Prostate gland (tissue), 2 donors: ENCODE data around the gene SDR39U1.

Experiments
- CTCF ChIP-seq, 4 experiments: fragments of 200-600 bp in 2 of 4; fragments of 450-650 bp in 2 of 4; sonication (generic) in 2 of 4; IDR thresholded peaks; 1 replicate in 3 of 4; 2 replicates in 1 of 4; pipeline ENCODE4 v1.5.1; 2016 to 2019; ENCODE audit warnings: antibody characterized with exemption in 4 of 4, mild to moderate bottlenecking in 2 of 4, moderate library complexity in 2 of 4
- POLR2A ChIP-seq: fragments of 450-650 bp; IDR thresholded peaks from one replicate; pipeline ENCODE4 v1.6.1; 2016; ENCODE audit warnings: antibody characterized with exemption, mild to moderate bottlenecking

- TF ChIP-seq CTCF (IDR thresholded peaks at IDR 0.05) (no peak), POLR2A (no peak)
Observed at GRCh38 chr14:24473211-24473610, 30.6 kb upstream of the SDR39U1 start.
